T-helper 17 cell (primary cell): ENCODE results near the gene EMD. TPM values are rescaled to one million over a fixed set of nuclear protein-coding genes. Genes with fewer than 3 reads are reported as not detected.
"Not testable (repeated sequence)": the region's sequence is repeated elsewhere in the genome, so short reads cannot be mapped to it uniquely, and the experiment has no call there.

Experiments
- ATAC-seq: fragments of 150-1000 bp; cut with Tn5 transposase; 2 replicates; pipeline ENCODE4 v1.10.0; 2021; ENCODE audit warnings: mild to moderate bottlenecking, moderate library complexity
- DNase-seq, 3 donors: peaks; one replicate each; pipeline versions ENCODE4 v3.0.0 to v3.0.0-alpha.2; 2020 to 2021
- H3K9me3 ChIP-seq: one replicate; pipeline ENCODE4 v1.7.0; 2013; ENCODE audit warnings: low read length, mild to moderate bottlenecking; ENCODE audit not compliant: control insufficient read depth, poor library complexity, severe bottlenecking
- H3K27ac Mint-ChIP-seq: one replicate; pipeline ENCODE4 v1.8.0; 2022; ENCODE audit warnings: mild to moderate bottlenecking, moderate library complexity, mixed read lengths
- H3K27me3 Mint-ChIP-seq: one replicate; pipeline ENCODE4 v1.8.0; 2022; ENCODE audit warnings: mixed read lengths
- H3K36me3 Mint-ChIP-seq: one replicate; pipeline ENCODE4 v1.8.0; 2022; ENCODE audit warnings: low read depth, mixed read lengths
- H3K4me1 Mint-ChIP-seq: one replicate; pipeline ENCODE4 v1.8.0; 2022; ENCODE audit warnings: mild to moderate bottlenecking, mixed read lengths
- H3K4me3 Mint-ChIP-seq: one replicate; pipeline ENCODE4 v1.8.0; 2022; ENCODE audit warnings: mild to moderate bottlenecking, moderate library complexity, mixed read lengths
- total RNA-seq, 4 donors: library from RNA in 2 of 4; stranded (reverse) in 2 of 4; gene quantifications; one replicate each; pipeline ENCODE4 v1.2.3 and lab custom pipeline; 2022 to 2026

EMD gene
- total RNA-seq, 2 donors from 2014 or later = 121 to 132 TPM

GRCh38 chrX:154380787-154381186 is 1.7 kb downstream of the EMD start:
- ATAC-seq (no peak), DNase-seq (no peak)
- H3K4me1 Mint-ChIP-seq = peaks cover 8% of the 10 kb centered on the region
- no peaks in the 10 kb centered on the region for H3K9me3 ChIP-seq
- no peaks in the 10 kb centered on the region for H3K27me3 Mint-ChIP-seq
- H3K27ac Mint-ChIP-seq = peak overlapping the region; percentile 85
- no peaks in the 10 kb centered on the region for H3K36me3 Mint-ChIP-seq
- H3K4me3 Mint-ChIP-seq = peak overlapping the region; percentile 84

DNA sequence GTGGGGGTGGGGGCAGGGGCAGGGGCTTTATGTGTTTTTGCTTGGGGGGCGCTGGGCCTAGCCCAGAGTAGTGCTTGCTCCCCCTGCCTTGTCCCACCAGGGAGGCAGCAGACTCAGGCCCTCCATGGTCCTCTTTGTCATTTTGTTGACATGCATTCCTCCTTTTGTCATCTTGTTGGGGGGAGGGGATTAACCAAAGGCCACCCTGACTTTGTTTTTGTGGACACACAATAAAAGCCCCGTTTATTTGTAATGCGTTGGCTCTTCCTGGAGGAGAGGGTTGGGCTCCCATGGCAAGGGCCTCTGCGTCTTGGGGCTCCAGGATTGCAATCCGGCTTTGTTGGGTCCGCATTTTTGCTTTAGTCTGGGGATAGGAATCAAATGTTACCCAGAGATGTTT is 2.2 kb downstream of the EMD start:
- H3K36me3 Mint-ChIP-seq = no peaks in the 10 kb centered on the region
- ATAC-seq = no peak
- peak overlapping the region; percentile 85 for H3K27ac Mint-ChIP-seq
- H3K27me3 Mint-ChIP-seq = no peaks in the 10 kb centered on the region
- H3K4me3 Mint-ChIP-seq = peak overlapping the region; percentile 31
- no peaks in the 10 kb centered on the region for H3K9me3 ChIP-seq
- peaks cover 8% of the 10 kb centered on the region for H3K4me1 Mint-ChIP-seq
- no peak for DNase-seq

GRCh38 chrX:154382483-154383069 is 3.5 kb downstream of the EMD start:
- H3K27ac Mint-ChIP-seq = no peak overlapping the region
- peaks cover 8% of the 10 kb centered on the region for H3K4me1 Mint-ChIP-seq
- no peaks in the 10 kb centered on the region for H3K27me3 Mint-ChIP-seq
- no peak for ATAC-seq
- no peak for DNase-seq
- H3K36me3 Mint-ChIP-seq = no peaks in the 10 kb centered on the region
- H3K4me3 Mint-ChIP-seq = no peak overlapping the region
- no peaks in the 10 kb centered on the region for H3K9me3 ChIP-seq

DNA sequence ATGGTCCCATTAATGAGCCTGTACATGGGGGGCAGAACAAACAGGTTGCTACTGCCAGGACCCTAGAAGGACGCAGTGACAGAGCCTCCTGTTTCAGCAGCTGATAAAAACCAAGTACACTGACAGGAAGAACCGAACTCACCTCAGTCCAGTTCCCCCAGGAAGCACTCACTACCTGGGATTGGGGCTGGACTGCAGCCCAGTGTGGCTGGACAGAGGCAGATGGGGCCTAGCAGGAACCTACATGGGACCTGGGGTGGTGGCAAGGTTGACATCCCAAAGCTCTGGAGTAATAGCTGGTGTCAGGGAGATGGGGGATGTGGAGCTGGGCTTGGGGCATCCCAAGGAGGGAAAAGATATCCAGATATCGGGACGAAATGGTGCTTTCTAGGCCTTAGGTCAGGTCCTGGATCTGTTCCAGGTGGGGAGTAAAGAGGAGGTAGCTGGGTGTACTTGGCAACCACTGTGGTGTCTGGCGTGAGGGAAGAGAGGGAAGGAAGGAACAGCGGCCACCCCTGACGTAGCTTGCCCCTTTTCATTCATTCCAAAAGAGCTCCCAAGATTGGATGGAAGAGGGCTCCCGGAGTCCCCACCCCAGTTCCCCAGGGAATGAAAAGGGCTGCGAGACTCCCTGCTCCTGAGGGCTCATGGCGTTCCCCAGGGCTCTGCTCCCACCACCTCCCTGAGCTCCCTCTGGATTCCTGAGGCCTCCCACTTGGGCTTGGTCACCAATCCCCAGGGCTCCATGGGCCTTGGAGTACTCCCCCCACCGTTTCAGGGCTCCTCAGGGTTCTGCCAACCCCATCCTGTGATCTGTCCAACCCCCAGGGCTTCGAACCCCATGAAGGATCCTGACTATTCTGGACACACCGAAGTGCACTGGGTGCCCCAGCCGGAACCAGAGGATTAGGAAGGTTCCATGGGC is 4.5 kb downstream of the EMD start:
- Mint-ChIP-seq H3K4me3 (peak overlapping the region; percentile 28), H3K36me3 (no peaks in the 10 kb centered on the region), H3K4me1 (peaks cover 8% of the 10 kb centered on the region), H3K27me3 (no peaks in the 10 kb centered on the region), H3K27ac (peak overlapping the region; percentile 56)
- DNase-seq (no peak), ATAC-seq (no peak)
- no peaks in the 10 kb centered on the region for H3K9me3 ChIP-seq

GRCh38 chrX:154384284-154384892 is 5.3 kb downstream of the EMD start:
- H3K9me3 ChIP-seq = no peaks in the 10 kb centered on the region
- no peak for DNase-seq
- H3K27ac Mint-ChIP-seq = no peak overlapping the region
- H3K4me3 Mint-ChIP-seq = peak overlapping the region; percentile 28
- no peak for ATAC-seq
- H3K4me1 Mint-ChIP-seq = peaks cover 8% of the 10 kb centered on the region
- H3K27me3 Mint-ChIP-seq = no peaks in the 10 kb centered on the region
- no peaks in the 10 kb centered on the region for H3K36me3 Mint-ChIP-seq

DNA sequence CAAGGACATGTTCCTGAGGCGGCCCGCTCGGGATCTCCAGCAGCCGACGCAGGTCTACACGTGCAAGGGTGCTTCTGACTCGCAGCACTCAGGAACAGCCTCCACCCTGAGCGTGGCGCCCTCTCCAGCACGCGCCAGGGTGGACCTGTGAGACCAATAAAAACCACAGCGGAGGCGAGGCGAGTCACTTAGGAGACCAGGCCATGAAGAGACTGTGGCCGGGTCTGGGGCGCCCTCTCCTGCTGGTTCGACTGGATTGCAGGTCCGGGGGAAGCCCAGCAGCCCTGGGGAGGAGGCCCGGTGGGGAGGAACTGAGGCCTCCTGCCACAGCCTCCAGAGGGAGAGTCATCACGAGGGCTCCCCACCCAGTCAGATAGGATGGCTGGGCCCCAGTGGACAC is 9.0 kb downstream of the EMD start:
- H3K4me1 Mint-ChIP-seq, DNase-seq, H3K27me3 Mint-ChIP-seq, H3K36me3 Mint-ChIP-seq, H3K9me3 ChIP-seq, H3K4me3 Mint-ChIP-seq, H3K27ac Mint-ChIP-seq: not testable (repeated sequence)
- ATAC-seq = peak; percentile 33

DNA sequence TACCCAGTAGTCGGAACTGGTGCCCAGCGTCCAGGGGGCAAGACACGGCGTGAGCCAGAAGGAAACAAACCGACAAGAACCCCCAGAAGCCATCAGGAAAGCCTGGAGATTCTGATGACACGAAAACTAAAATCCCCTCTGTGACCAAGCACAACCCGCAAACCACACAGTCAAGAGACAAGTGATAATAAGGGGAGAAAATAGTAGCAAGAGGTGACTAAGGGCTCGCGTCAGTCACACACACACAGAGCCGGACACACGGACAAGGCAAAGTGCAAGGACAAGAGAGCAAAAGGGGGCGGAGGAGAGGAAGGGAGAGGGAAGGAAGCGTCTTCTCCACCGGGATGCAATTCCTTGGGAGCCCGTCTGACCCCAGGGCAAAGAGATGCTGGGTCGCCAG is 9.6 kb downstream of the EMD start:
- ATAC-seq = peak; percentile 9
- H3K9me3 ChIP-seq, DNase-seq, H3K27me3 Mint-ChIP-seq, H3K36me3 Mint-ChIP-seq, H3K27ac Mint-ChIP-seq, H3K4me3 Mint-ChIP-seq, H3K4me1 Mint-ChIP-seq: not testable (repeated sequence)

GRCh38 chrX:154389812-154390747 is 11.0 kb downstream of the EMD start:
- H3K27ac Mint-ChIP-seq, H3K4me3 Mint-ChIP-seq, H3K36me3 Mint-ChIP-seq, H3K4me1 Mint-ChIP-seq, H3K27me3 Mint-ChIP-seq, H3K9me3 ChIP-seq, DNase-seq: not testable (repeated sequence)
- ATAC-seq = peak; percentile 73

DNA sequence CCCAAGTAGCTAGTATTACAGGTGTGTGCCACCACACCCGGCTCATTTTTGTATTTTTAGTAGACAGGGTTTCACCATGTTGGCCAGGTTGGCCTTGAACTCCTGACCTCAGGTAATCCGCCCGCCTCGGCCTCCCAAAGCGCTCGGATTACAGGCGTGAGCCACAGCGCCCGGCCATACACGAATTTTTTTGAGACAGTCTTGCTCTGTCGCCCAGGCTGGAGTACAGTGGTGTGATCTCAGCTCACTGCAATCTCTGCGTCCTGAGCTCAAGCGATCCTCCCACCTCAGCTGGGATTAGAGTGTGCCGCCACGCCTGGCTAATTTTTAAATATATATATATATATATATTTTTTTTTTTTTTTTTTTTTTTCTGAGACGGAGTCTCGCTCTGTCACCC is 17.3 kb downstream of the EMD start:
- H3K27me3 Mint-ChIP-seq, DNase-seq, H3K36me3 Mint-ChIP-seq, H3K9me3 ChIP-seq, H3K27ac Mint-ChIP-seq, ATAC-seq, H3K4me3 Mint-ChIP-seq: not testable (repeated sequence)
- H3K4me1 Mint-ChIP-seq = peaks cover 17% of the 10 kb centered on the region

DNA sequence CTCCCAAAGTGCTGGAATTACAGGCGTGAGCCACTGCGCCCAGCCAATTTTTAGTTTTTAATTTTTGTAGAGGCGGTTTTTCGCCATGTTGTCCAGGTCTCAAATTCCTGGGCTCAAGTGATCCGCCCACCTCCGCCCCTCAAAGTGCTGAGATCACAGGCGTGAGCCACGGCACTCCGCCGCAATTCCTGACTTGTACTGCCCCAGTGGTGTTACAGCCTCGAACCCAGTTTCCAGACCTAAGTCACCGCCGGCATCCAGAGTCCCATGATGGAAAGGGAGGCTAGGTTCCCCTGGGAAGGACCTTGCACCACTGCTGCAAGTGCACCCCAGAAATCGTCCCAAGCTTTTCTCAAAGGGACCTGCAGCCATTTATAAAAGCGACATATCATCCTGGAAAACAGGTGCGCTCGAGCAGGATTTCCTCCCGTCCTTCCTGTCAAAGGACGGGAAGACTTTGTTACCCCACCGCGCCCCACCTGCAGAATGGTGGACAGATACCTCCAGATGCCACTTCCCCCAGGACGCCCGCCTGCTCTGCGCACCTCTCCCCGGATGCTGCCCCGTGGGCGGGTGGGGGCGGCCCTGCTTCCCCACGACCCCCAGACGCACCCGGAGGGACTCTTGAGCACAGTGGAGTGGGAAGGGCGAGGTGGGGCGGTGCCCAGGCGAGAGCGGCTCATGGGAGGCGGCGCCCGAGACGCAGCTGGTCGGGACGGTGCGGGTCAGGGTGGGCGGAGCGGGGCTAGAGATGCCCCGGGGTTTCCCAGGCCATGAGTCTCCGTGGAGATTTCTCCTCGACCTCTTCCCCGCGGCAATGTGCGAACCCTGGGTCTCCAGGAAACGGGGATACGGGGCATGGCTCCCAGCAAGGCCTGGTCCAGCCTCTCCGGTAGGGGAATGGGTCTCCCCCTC is 18.1 kb downstream of the EMD start:
- H3K27me3 Mint-ChIP-seq = no peaks in the 10 kb centered on the region
- peak overlapping the region; percentile 99 for H3K4me3 Mint-ChIP-seq
- H3K36me3 Mint-ChIP-seq = peaks cover 7% of the 10 kb centered on the region
- peaks cover 17% of the 10 kb centered on the region for H3K4me1 Mint-ChIP-seq
- peak overlapping the region; percentile 100 for H3K27ac Mint-ChIP-seq
- H3K9me3 ChIP-seq = no peaks in the 10 kb centered on the region
- peak; percentile 37 for ATAC-seq
- peak in 2 of 3 donors; percentile 31 to 35 for DNase-seq

DNA sequence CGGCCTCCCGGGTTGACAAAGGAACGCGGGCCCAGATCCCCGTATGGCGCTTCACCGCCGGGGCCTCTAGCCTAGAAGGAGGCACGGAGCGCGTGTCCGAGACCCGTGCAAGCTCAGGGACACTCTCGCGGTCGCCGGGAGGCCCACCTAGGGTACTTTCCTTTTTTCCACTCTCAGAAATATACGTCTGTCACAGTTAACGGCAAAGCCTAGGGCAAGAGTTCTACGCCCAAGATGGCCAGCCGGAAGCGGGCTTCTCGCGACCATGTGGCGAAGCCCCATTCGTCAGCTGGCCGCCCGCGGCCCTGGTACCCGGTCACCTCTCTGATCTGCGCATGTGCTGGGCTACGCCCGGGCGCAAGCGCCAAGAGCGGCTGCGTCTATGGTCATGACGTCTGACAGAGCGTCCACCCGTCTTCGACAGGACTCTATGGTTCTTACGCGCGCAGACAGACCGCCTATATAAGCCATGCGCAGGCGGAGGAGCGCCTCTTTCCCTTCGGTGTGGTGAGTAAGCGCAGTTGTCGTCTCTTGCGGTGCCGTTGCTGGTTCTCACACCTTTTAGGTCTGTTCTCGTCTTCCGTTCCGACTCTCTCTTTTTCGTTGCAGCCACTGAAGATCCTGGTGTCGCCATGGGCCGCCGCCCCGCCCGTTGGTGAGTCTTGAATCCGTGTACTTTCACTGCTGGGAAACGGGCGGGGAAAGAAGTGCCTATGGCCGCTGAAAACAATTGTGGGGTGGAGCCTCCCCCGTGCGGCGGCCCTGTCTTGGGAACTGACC is 19.0 kb downstream of the EMD start, which contains the start of gene RPL10:
Gene RPL10, plus strand, starts transcription at position 490 of the 780 bp plus-strand sequence. Its CDS starts 143 bp downstream, at position 633.
- Mint-ChIP-seq H3K36me3 (peaks cover 7% of the 10 kb centered on the region), H3K27me3 (no peaks in the 10 kb centered on the region), H3K4me3 (peak within 1 kb of the TSS; percentile 99), H3K4me1 (peaks cover 17% of the 10 kb centered on the region), H3K27ac (peak within 1 kb of the TSS; percentile 100)
- ATAC-seq (peak; percentile 80), DNase-seq (peak; percentile 68 to 81 (median 73))
- H3K9me3 ChIP-seq = no peaks in the 10 kb centered on the region
